ENCODE results near the gene BBX.

BBX gene

GRCh38 chr3:107522510-107523288 lies at the start of gene BBX:
Gene BBX (plus strand): TSS chr3:107522962. CDS start chr3:107710461, 187,499 bp downstream.
- peak; percentile 75 to 89 (median 84) for DNase-seq

DNA sequence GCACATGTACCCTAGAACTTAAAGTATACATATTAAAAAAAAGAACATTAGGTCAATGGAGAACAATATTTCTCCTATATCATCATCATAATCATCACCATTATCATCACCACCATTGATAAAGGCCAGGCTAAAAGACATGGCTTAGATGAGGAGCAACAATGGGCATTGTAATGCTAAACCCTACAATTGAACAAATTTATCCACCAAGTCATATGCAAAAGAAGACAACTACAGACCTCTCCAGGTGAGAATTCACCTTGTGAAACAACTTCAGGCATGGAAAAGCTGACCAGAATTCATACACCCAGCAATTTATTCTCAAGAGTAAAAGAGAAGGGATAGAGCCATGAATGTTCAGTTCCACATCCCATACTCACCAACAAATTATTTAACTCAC lies 46.3 kb upstream of the BBX start:
- no peak for DNase-seq

DNA sequence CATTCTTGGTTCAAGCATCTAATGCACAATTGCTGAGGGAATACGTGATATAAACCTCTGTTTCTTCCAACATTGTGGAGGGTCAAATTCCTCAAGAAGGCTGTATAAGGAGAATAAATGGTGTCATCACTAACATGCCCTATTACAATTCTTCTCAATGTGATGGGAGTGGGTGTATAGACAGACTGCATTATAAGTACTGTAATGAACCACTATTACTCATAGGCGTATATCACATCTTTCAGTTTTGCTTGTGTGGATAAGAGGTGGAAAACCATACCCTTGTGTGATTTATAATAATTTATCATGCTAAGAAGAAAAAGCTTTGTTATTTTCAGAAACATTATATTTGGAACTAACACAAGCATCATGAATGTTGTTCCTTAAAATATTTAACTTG lies 35.3 kb upstream of the BBX start:
- no peak for DNase-seq

- no peak for DNase-seq
Measured at GRCh38 chr3:107488942-107489341, 33.8 kb upstream of the BBX start.

DNA sequence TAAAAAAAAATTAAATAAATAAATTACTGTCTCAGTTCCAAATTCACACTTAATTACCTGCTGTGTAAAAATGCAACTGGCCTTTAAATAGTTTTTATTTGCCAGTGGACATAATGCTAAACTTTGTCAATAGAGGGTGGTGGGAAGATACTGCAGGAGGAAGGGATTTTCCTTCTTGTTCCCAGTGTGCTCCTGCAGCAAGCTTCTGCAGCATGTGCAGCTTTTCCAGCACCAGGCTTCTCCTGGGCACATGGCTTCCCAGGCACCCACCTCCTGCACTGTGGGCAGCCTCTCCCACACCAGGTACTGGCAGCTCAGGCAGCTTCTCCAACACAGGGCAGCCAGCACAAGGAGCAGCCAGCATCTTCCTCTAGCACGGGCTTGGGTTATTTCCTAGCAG lies 29.6 kb upstream of the BBX start:
- DNase-seq: no peak

DNA sequence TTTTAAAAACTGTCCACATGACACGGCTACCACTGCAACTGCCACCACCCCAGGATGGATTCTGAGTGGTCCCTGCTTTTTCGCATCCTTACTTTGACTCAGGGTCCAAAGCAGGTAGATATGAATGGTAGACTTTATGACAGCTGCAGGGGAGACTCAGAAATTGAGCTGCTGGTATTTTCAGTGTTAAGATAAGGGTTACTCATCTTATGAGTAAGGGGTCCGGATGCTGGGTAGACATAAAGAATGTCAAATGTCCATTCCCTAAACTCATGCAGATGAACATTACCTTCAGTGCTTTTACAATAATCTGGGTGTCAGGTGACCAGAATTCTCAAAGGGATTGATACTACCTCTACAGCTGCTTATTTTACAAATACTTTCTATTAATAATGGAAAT lies 25.9 kb upstream of the BBX start:
- DNase-seq: no peak

DNA sequence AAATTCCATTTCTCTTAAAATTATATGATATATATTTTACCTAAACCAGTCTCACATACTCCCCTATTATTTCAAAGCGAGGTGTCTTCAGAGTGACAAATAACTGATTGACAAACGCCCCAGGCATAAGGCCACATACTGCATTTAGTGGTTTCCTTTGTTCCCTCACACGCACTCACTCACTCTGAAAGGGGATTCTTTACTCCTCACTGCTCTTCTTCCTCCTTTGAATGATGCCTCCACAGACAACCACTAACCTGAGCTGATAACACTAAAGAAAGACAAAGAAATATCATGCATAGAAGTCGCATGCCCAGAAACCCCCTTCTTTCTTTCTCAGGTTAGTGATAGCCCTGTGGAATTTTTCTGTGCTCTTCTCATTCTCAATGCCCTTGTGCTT lies 24.1 kb upstream of the BBX start:
- no peak for DNase-seq

DNA sequence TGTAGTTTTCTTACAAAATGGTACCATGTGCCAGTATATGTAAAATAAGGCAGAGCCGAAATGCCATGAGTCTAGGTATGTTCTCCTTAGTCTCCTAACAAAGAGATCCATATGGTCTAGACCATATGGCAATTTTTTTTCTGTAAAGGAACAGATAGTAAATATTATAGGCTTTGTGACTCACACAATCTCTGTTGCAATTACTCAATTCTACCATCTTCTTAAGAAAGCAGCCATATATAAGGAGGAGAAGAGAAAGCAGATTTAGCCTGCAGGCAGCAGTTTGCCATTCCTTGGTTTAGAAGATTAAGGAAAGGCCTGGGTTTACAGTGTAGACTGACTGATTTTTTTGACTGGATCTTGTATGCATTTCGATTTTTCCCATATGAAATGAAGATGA lies 16.3 kb upstream of the BBX start:
- no peak for DNase-seq

GRCh38 chr3:107508331-107508730 lies 14.4 kb upstream of the BBX start:
- no peak for DNase-seq

DNA sequence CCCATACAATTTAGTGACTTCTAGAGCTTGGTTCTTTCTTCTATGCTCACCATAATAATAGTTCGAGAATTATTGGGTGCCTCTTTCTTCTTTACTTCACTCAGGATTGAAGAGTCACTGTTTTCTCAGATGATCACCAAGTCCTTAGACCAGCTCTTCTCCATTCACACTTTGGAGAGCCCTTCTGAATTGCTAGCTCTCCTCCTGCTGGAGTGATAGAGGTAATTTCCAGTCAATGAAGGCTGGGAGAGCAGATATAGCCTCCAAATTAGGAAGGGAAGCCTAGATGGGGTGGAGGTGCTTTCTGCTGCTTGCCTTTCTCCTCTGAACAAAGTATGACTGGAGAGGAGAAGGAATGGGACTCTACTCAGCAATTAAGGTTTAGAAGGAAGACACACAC lies 10.7 kb upstream of the BBX start:
- DNase-seq: no peak

DNA sequence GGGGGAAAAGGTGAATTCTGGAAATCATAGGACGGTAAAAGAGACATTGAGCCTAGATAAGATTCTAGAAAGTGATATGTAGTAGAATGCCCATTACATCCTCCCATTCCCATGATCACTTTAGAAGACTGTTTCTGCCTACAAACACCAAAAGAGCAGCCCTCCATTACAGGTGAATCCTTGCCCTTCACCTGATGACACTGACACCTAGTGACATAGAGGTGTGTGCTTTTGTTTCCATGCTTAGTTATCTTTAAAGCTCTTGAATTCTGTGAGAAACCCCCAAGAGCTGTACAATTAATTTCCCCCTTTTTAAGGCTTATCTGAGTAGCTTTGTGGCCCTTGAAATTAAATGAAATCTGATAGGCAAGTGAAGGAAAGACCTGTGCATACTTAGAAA lies 8.3 kb upstream of the BBX start:
- DNase-seq: no peak

DNA sequence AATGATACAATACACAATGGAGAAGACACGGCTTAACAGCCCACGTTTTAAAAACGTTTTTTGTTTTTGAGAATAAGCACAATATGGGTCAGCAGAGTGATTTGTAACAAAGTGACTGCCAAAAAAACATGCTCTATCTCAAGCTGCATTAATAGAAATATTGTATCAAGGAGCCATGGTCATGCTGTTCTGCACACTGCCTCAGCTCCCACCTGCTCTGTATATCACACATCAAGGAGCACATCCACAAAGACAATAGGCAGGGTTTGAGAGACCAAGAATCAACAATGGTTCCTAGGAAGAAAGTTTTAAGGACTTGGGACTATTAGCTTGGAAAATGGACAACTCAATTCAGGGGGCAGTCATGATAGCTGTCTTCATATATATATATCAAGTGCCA lies 6.3 kb upstream of the BBX start:
- DNase-seq: no peak

DNA sequence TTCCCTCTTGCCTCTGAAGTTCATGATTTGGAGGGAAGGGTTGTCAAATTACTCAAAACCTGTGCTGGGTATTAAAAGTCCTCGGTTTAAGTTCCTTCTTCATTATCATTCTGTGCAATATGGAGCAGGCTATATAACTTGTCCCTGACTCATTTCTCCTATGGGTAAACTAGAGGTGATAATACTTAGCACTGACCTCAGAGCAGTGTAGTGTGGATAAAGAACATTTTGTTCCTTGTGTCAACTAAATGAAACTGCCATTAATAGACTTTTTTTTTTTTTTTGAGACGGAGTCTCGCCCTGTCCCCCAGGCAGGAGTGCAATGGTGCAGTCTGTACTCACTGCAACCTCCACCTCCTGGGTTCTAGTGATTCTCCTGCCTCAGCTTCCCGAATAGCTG lies 2.2 kb upstream of the BBX start:
- no peak for DNase-seq

- no peak for DNase-seq
Measured at GRCh38 chr3:107521469-107522059, 1.2 kb upstream of the BBX start.

DNA sequence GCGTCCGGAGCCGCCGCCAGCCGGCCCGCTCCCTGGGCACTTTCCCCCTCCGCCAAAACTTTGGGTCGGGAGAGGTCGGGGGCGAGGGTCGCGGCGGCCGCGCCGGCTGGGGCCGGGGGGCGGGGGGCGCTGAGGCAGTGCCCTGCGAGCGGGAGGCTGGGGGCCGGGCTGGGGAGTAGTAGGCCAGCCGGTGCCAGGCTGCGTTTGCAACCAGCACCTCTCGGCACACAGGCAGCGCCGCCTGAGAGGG lies 452 bp downstream of the BBX start:
- DNase-seq: peak in 2 of 4 experiments; percentile 35 to 58

GRCh38 chr3:107523539-107524325 lies 970 bp downstream of the BBX start:
- peak; percentile 21 to 58 (median 28) for DNase-seq

DNA sequence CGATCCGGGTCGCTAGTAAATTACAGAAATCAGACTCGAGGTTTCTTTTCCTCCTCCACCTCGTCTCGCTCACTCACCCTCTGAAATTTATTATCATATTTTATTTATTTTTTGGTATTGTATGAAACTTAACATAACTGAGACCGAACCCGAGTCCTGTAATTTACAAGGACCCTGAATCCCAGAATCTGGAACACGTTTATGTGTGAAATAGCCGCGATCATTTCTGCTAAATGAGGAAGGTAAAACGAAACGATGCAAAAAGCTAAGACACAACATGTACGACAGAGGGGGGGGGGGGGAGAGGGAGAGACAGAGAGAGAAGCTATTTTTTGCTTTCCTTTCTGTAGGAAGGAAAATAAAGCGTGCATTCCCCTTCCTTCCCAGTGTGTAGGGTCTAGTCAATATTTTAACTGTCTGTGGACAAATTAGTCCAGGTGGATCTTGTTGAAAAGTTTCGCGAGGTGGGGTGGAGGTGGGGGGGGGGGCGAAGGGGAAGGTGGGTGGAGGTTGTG lies 1.6 kb downstream of the BBX start:
- DNase-seq: no peak

DNA sequence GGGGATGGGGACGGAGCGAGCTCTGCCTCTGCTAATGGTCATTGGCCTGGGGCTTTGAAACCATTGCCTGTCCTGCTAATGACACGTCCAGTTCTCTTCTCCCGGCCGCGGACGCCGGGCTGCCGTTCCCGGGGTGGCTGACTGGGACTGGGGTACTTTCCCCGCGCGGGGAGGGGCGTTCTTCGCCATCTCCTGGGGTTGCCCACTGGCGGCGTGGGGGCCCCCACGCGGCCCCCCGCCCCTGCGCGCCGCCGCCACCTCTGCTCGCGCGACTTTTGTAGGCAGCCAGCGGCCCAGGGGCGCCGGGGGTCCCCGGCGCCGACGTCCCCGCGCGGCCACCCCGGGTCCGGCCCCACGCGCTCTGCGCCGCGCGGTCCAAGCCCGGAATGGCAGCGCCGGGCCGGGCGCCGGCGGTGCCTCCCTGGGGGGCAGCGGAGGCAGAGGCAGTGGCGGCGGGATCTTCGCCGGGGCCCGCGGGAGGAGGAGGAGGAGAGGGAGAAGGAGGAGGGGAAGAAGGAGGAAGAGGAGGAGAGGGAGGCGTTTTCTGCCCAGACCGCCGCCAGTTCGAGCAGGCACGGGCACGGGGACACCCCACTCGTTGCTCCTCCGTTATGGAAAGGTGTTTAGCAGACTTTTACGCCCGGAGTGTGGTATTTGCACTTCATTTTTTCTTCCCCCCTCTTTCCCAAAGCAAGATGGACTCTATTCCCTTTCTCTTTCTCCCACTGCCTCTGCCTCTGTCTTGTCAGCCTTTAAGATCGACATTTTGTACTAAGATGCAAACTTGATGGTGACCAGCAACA lies 2.3 kb downstream of the BBX start:
- DNase-seq: peak; percentile 6 to 20 (median 14)

GRCh38 chr3:107525644-107526305 lies 3.0 kb downstream of the BBX start:
- DNase-seq: peak in 1 of 4 experiments; percentile 27

DNA sequence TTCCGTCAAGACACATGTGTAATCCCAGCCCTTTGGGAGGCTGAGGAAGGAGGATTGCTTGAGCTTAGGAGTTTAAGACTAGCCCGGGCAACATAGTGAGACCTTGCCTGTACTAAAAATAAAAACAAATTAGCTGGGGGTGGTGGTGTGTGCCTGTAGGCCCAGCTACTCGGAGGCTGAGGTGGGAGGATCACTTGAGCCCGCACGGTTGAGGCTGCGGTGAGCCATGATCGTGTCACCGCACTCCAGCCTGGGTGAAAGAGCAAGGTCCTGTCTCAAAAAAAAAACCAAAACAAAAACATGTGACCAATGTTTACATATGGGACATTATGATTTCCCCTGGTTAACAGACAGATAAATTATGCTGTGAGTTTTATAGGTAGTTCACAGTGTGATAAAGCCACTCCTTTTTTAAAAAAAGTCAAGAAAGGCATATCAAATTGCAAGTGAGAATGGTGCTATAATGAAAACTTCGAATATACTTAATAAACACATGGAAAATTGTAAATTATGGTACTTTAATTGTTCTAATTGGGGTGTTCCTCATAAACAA lies 9.2 kb downstream of the BBX start:
- no peak for DNase-seq

- DNase-seq: no peak
Measured at GRCh38 chr3:107540857-107541256, 18.1 kb downstream of the BBX start.

- no peak for DNase-seq
Measured at GRCh38 chr3:107542665-107543064, 19.9 kb downstream of the BBX start.

Measured in activated naive CD4-positive, alpha-beta T cell (primary cell).